ENCODE results near the gene SLC38A10.

Gene SLC38A10

DNA sequence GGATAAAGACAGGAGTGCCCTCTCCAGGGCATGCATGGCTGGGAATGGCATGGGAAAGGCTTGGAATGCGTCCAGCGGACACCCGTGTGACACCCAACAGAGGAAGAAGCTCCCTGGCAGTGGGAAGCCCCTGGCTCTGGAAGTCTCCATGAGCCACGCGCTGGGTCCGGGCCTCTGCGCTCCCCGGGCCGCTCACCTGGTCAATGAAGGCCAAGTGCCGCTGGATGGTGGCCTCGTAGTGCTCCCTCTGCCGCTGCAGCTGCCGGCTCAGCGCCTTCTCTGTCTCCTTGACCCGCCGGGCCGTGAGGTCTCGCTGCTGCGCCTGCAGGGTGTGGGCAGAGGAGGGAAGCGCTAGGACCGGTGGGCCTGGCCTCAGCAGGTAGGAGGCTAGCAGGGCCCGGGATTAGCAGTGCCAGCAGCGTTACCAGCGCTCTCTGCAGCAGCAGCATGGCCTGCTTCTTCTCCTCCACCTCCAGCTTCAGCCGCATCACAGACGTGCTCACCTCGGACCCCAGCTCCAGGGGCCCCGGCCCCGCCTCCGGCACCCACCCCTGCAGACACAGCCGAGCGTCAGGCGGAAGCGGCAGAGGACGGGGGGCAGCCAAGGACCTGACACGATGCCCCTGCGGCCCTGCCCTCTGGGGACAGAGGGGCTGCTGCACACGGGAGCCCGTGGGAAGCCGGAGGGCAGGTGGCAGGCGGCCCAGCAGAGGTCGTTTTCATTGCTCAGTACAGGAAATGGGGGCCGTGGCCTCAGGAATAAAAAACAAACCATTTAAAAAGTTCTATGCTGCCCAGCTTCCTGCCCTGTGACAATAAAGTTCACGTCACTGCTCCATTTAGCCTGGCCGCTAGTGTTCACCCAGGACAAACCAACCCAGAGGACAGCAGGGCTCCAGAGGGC, 98.3 kb downstream of the SLC38A10 start:
- no peak overlapping the region for H3K4me3 ChIP-seq (ENCODE audit: low read depth, low read length)
- no peak for DNase-seq (ENCODE audit: low read depth, low spot score)
- ChIA-PET CTCF (interaction anchor here (0.8 to 1.3 kb wide), 4 partner anchors 54 to 173 kb away, joined by 3 to 4 read pairs (median 3); no protein-coding TSS in a partner anchor), POLR2A (no interaction called here)
- TF ChIP-seq, protein P1, sequence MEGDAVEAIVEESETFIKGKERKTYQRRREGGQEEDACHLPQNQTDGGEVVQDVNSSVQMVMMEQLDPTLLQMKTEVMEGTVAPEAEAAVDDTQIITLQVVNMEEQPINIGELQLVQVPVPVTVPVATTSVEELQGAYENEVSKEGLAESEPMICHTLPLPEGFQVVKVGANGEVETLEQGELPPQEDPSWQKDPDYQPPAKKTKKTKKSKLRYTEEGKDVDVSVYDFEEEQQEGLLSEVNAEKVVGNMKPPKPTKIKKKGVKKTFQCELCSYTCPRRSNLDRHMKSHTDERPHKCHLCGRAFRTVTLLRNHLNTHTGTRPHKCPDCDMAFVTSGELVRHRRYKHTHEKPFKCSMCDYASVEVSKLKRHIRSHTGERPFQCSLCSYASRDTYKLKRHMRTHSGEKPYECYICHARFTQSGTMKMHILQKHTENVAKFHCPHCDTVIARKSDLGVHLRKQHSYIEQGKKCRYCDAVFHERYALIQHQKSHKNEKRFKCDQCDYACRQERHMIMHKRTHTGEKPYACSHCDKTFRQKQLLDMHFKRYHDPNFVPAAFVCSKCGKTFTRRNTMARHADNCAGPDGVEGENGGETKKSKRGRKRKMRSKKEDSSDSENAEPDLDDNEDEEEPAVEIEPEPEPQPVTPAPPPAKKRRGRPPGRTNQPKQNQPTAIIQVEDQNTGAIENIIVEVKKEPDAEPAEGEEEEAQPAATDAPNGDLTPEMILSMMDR (IDR thresholded peaks at IDR 0.05; ENCODE audit: insufficient read depth, low read length, missing control alignments): no peak

DNA sequence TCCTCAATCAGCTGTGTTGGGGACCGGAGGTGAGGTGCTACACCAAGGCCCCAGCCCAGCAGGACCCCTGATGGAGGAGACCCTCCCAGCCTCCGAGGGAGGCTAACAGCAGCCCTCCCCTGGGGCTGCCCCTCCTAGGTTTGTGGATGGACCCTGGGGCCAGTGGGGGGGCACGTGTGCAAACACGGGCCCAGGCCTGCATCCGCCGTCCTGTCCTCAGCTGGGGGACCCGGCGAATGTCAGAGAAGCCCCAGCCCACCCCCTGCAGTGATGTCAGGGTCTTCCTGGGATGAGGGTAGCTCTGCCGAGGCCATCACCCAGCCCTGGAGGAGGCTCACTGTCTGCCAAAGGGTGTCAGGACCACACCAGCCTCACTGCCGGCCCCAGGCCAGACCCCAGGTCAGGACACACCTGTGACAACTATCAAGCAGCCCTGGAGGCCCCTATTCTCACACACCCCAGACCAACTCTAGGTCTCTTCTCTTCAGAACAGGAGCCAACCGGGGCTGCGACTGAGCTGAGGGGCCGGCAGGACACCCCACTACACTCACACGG, 99.1 kb downstream of the SLC38A10 start:
- ChIA-PET CTCF (interaction anchor here (1.3 kb wide), 1 partner anchor 172 kb away, joined by 3 read pairs; no protein-coding TSS in a partner anchor), POLR2A (no interaction called here)
- no peak for DNase-seq (ENCODE audit: low read depth, low spot score)
- TF ChIP-seq, protein P1 (IDR thresholded peaks at IDR 0.05; ENCODE audit: insufficient read depth, low read length, missing control alignments): no peak
- H3K4me3 ChIP-seq (ENCODE audit: low read depth, low read length): no peak overlapping the region

Data from AG04449 (cell line).